ENCODE results near the gene MPPED2.
A peak's percentile ranks its signal among the peaks of the same experiment; 100 is the strongest.
"Not testable (repeated sequence)": the region's sequence is repeated elsewhere in the genome, so short reads cannot be mapped to it uniquely, and the experiment has no call there.

The MPPED2 gene

DNA sequence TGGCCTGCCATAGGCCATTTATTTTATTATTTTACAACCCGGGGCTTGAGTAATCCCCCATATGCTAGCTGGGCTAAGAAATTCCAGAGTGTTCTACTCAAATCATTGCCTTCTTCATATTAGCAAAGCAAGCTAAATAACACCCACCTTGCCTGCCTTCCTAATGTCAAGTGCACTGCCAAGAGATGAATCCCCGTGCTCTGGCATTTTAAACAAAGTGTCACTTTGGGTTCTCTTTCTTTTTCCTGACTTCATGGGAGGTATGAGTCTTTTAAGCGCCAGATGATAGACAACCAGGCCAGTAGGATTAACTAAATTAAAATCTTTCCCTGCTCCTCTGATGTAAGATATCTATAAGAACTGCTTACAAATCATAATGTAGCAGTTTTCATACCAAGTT lies 4.5 kb downstream of the MPPED2 start:
- intact Hi-C loops (cut with DNase I): no loop called here
- peak in 10 of 42 donors; percentile 15 to 57 (median 33) for DNase-seq

DNA sequence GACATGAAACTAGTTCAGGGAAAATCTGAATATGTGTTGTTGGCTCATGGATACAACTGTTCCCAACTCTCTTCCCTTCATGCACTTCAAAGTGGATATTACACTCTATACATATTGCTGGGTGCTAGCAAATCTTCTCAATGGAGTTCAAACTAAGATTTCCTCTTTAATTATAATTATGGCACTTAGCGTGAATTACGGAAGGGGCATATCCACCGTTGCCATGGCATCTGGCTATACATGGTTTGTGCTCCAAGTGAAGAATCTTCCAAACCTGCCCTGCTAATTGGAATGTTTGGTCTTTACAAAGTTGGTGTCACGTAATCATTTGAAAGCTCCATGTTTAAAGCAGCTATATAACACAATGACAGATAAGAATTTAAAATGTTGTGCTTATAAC lies 5.6 kb downstream of the MPPED2 start:
- DNase-seq: no peak
- intact Hi-C loops (cut with DNase I): no loop called here

DNA sequence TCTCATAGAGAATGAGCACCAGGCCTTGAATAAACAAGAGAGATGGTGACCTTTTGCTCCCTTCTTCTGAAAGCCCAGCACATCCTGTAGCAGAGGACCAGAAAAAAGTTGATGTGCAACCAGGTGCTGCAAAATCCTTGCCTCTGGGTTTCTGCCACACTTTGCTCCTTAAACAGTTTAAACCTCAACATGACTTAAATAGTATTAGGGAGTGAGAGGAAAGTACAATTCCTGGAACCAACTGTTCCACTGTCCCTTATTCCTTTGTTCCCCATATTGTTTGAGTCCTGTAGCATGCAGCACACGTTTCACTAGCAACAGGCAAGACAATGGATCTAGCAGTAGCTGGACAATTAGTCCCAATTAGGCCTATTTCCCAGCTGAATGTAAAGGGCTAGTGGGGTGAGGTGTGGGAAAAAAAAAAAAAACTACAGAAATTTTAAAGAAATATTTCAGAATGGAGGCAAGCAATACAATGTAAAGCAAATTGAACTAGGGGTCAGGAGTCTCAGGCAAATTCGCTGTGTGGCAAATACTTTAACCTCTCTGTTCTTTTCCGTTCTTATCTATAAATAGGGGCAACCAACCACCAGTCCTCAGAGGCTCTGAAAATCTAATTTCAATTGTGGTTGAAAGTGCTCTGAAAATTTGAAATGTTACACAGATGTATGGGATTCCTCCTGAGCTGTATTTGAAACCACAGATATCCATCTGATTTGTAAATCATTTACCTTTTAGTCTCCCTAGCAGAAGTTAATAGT lies 6.6 kb downstream of the MPPED2 start:
- intact Hi-C loops (cut with DNase I): loop anchor here (10.0 kb wide), 1 partner anchor 235 kb away; no protein-coding TSS in a partner anchor
- no peak for DNase-seq

DNA sequence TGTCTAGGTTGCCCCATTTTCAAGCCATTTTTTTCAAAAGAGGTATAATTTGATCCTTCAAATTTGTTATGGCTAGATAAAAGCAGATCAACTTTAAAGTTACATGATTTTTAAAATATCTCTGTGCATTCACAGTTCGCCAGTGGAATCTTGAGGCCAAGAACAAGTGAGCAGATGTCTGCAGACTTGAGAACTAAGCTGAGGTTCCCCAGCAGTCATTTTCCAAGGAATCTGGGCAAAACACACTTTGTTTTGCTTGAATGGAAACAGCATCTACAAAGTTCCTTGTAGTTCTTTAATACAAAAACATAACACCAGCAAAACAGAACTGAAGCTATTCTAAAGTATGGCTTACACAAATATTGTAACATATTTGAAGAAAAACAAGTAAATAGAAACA lies 7.7 kb downstream of the MPPED2 start:
- DNase-seq: no peak
- intact Hi-C loops (cut with DNase I): loop anchor here (10.0 kb wide), 1 partner anchor 234 kb away; no protein-coding TSS in a partner anchor

DNA sequence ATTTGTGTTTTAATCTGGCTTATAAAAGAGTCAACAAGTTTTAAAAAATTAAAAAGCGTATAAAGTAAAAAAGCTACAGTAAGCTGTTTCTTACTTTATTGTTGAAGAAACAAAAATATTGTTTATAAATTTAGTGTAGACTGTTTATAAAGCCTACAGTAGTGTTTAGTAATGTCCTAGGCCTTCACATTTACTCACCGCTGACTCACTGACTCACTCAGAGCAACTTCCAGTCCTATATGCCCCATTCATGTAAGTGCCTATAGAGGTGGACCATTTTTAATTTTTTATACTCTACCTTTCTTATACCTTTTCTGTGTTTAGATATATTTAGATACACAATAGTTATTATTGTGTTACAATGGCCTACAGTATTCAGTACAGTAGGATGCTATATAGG lies 12.2 kb downstream of the MPPED2 start:
- no peak for DNase-seq
- intact Hi-C loops (cut with DNase I): loop anchor here (10.0 kb wide), 1 partner anchor 229 kb away; no protein-coding TSS in a partner anchor

DNA sequence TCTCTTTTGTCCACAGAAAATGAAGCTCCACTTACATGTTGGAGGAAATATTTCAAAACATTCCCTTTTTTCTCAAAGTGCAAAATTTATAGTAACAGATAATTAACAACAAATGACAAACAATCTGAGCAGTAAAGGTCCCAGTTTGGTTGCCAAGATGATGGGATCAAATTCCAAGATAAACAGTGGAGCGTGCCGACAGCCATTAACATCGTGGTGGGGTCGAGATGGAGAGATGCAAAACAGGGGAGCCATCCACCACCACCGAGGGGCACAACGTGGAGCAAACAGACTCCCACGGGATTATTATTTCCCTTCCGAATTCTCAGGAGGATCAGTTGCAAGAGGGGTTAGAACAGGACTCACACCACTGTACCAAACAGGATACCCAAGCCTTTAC lies 17.2 kb downstream of the MPPED2 start:
- intact Hi-C loops (cut with DNase I): no loop called here
- DNase-seq: no peak

DNA sequence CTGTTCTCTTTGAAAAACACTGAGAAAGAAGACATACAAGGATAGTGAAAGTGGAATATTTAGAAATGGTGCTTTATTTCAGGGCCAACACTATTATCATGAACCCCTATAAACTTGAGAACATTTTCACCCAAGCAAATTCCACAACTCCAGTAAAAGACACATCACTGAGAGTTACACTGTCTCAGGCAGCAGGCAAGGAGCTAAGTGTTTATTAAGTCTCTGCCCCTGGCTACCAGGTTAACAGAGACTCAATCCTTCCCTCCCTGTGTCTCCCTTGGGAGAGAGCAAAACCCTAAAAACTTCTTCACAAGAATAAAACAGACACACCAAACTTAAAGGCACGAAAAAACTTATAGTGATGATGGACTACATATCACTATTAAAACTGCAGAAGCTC lies 18.5 kb downstream of the MPPED2 start:
- DNase-seq: no peak
- intact Hi-C loops (cut with DNase I): no loop called here

DNA sequence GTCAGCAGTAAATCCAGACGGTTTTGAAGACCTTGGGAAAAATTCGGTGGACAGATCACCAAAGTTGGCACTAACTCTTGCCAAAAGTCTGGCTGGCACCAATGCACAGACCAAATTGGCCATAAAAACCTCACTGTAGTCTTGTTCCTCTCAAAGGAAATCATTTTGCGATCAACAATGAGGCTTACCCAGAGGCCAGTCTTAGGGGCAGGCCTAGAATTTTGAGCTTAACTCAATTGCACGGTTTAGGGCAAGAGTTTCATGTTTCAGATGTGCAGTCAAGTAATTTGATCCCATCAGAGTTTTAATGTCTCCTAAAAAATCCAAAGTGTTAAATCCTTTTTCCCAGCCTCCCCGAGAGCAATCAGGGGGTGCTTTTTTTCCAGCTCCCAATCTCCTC lies 19.0 kb downstream of the MPPED2 start:
- no peak for DNase-seq
- intact Hi-C loops (cut with DNase I): no loop called here

DNA sequence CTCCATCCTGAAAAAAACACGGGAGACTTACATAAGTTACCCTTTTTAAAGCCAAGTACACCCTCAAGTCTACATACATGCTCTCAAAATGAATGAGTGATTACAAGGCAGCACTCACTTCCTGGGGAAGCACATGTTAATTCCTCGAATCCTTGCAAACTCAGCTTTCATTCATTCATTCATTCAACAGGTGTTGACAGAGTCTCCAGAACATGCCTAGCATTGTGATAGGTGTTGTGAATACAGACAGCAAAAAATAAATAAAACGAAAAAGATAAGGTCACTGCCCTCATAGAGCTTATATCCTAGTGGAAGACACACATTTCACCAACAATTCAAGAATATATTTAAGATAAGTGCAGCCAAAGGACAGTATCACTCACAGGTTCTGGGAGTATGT lies 19.7 kb downstream of the MPPED2 start:
- intact Hi-C loops (cut with DNase I): no loop called here
- no peak for DNase-seq

DNA sequence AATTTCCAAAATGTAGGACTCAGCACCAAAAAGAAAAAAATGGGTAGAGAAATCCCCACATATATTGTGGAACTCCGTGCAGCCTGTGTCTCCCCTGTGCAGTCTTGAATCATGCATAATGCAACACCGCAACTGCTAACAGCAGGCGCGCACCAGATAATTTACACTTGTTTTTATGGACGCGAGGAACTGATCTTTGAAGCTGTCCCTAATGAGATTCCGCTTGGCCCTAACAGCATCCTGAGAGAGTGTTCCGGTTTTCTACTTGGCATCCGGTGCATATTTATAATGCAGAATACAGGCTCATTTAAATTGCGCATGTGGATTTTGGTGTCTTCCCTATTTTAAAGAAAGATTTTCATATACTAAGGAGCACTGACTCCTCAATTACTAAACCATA lies 21.1 kb downstream of the MPPED2 start:
- DNase-seq: no peak
- intact Hi-C loops (cut with DNase I): no loop called here

DNA sequence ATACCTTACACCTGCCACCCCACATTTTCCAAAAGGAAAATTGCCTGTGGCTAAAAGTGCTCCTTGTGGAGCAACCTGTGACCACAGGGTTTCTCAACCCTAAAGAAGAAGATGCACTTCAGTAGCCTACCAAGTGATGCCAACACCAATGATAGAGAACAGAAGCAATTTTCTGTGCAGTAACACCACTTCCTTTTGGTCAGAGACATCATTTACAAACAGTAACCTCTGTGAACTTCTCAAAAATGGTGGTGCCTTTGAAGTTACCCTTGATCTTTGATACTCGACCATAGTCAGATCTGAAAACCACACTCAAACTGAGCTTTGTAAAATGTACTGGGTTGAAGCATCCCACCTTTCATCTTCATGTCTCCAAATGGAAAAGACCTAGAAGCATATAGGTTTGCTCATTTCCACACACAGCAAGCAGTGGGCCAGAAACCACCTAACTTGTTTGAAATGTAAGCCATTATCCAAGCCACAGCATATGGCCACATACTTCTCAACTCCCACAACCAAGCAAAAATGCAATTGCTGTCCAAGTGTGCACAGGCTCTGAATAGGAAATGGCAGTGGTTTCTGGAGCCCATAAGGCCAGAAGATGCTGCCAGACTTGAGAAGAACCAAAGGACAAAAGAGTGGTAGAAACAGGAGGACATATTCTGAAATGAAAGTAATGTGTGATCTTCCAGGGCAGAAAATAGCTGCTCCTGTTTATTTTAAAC lies 24.3 kb downstream of the MPPED2 start:
- DNase-seq: no peak
- intact Hi-C loops (cut with DNase I): no loop called here

DNA sequence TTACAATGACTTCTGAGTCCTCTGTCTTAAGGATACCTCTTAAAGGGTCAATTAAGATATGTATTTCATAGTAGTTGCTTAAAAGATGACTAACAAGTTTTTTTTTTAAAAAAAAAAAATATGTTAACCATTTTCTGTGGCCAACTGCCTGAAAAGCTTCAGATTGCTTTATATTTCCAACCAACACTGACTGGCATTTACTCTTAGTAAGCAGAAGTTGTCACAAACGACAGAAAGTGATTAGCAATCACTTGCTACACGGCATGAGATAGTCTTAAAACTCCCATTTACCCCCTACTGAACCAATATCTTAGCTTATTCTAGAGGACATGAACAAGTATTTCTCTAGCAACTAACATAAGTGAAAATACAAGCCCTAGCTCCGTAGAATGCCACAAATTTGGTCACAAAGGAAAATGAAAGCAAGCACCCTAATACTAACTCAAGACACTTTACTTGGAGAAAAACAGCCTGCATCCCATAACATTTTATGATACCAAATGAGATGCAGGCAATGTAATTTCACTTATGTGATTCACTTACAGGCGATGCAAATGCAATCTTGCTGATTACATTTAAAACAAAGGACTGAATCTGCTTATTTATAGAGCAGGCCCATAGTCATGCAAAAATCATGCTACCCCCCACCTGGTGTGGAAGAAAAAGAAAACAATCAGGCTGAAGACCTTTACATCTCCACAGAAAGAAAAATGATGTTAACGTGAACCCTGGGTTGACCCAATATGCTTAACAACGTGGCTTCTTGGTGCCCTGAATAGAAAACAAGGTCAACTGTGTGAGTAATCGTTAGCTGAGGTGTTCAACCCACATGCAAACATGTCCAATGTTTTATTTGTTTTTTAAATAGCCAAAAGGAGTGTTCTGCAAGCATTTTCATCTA lies 25.7 kb downstream of the MPPED2 start:
- intact Hi-C loops (cut with DNase I): no loop called here

DNA sequence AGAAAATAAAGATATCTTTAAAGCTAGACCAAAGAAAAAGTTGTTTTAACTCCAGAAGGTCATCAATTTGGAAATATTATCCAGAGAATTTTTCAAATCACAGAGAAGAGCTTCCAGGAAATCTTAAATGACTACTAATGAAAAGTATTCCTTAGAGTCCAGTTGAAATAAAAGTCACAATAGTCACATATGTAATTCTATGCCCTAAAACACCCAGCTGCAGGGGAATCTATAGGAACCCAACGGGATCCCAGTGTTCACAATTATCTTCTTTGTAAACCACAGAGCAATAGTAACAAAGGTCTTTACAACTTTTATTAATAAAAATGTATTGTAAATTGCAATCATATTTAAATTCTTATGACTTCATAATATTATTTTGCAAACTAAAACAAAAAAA lies 27.1 kb downstream of the MPPED2 start:
- DNase-seq: no peak
- intact Hi-C loops (cut with DNase I): no loop called here

More for the DNA sequence above, 25.7 kb downstream of the MPPED2 start:
- DNase-seq: no peak

DNA sequence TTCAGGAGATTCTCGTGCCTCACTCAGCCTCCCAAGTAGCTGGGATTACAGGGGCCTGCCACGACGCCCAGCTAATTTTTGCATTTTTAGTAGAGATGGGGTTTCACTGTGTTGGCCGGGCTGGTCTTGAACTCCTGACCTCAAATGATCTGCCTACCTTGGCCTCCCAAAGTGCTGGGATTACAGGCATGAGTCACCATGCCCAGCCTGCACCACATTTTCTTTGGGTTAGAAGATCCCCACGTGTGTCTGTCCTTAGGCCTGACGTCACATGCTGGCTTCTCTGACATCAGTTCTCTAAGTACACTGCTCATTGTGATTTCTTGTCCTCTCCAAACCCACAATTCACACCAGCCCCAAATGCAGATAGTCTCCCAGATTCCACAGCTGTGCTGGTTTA lies 31.6 kb downstream of the MPPED2 start:
- DNase-seq; intact Hi-C loops (cut with DNase I): not testable (repeated sequence)

DNA sequence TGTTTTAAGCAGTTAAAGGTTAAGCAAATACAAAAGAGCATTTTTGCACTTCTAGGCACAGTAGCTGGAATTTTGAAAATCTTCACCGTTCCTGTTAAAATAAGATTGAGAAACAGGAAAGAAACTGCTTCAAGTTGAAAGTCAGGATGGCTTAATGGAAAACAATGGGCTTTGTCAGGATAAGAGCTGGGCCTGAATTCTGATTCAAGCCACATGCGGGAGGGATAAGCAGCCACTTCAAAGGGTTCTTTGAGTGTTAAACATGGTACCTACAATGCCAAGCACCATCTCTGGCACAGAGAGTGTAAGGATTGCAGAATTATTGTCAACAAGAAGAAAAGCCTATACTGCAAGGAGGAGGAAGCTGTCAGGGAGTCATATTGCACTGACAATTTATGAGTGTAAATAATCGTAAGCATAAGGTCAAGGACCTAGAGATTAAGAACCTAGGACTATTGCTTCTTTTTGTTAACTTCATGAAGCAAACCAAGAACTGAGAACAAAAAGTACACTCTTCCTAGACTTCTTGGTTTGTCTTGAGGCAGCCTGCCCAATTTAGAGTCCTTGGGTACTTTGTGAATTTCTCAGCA lies 32.5 kb downstream of the MPPED2 start:
- DNase-seq: no peak
- intact Hi-C loops (cut with DNase I): no loop called here

DNA sequence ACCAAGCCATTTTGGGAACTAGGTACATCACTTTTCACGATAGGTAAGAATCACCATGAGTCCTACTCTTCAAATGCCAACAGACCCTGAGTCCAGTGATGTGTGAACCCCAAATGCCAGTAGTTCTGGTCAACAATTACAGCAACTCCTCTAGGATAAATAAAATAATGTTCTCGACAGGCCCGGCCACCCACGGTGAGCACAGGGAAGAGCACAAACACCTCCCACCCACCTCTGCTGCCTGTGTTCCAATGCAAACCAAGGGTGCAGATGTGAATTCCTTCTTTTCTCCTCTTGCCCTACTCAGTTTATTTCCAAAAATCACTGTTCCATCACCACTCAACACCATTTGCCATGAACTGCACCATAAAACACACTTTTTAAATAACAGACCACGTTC lies 33.3 kb downstream of the MPPED2 start:
- intact Hi-C loops (cut with DNase I): no loop called here
- DNase-seq: no peak

DNA sequence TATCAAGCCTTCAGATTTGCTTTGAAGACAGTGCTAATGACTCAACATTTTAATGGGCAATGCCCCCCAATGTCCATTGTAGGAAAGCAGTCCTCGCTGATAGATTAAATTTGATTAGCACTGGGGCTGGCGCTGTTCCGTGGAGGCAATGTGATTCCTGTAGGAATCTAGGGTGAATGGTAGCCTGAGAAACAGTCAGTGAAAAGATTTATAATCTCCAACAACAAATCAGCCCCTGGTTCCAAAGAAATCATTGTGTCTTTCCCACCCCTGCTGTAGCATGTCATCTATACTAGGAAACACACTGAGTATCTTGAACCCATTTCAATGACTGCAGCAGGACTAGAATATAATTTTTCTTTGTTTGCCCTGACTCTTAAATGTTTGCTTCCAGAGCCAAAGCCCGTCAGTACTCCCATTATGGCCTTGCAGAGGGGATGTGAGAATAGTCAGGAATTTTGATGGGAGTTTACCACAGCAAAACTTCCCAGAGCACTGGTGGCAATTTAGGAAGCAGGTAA lies 36.1 kb downstream of the MPPED2 start:
- no peak for DNase-seq
- intact Hi-C loops (cut with DNase I): no loop called here

DNA sequence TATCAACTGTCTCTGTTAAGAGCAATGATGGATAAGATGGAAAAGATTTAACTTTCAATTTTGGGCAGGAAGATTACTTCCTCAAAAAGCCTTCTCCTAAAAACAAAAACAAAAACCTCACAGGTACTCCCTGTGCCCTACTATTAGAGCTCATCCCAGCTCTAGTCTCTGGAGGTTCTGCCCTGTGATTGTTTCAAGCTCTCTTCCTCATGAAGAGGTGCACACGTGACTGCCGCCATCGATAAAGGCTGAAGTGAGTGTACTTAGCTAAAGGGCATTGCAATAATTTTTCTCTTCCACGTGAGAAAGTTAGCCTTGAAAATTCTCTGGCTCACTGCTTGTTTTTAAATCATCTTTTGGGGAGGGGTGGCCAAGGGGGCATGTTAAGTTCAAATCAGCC lies 36.6 kb downstream of the MPPED2 start:
- intact Hi-C loops (cut with DNase I): no loop called here
- no peak for DNase-seq

DNA sequence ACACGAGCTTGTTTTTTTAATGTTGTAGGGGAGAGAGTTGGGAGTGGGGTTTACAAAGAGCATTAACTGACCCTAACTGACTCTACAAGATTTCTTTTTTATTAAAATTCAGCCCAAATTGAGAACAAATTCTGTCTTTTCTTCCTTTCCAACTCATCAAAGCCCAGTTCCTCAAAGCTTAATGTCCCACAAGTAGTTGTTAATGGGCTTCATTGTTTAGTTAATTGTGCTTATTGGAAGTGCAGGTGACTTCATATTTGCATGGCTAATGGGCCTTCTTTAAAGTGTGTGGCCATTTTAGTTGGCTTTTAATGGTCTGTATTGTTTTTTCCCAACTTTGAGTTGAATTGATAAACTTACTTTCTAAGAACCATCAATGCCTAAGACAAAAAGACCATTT lies 39.8 kb downstream of the MPPED2 start:
- no peak for DNase-seq
- intact Hi-C loops (cut with DNase I): no loop called here

Measured in head of caudate nucleus (tissue), 42 donors.